ENCODE data around the gene SENP3.
"Not testable (repeated sequence)": the region's sequence is repeated elsewhere in the genome, so short reads cannot be mapped to it uniquely, and the experiment has no call there.

SENP3 gene

GRCh38 chr17:7589204-7589868 is 27.6 kb downstream of the SENP3 start:
- no peak overlapping the region for H3K4me3 ChIP-seq (ENCODE audit: low read length)
- DNase-seq (ENCODE audit: low read depth, low spot score), result no peak

GRCh38 chr17:7589891-7590691 is 28.4 kb downstream of the SENP3 start, which contains the start of gene SOX15:
SOX15 (minus strand) TSS chr17:7590094; CDS start chr17:7589676, 418 bp downstream.
- H3K4me3 ChIP-seq (ENCODE audit: low read length), result no peak within 1 kb of the TSS
- DNase-seq (ENCODE audit: low read depth, low spot score), result no peak

GRCh38 chr17:7590743-7591142 is 29.0 kb downstream of the SENP3 start:
- no peak overlapping the region for H3K4me3 ChIP-seq (ENCODE audit: low read length)
- DNase-seq (ENCODE audit: low read depth, low spot score), result no peak

GRCh38 chr17:7591596-7591995 is 29.9 kb downstream of the SENP3 start:
- H3K4me3 ChIP-seq (ENCODE audit: low read length), result no peak overlapping the region

GRCh38 chr17:7592422-7593021 is 30.8 kb downstream of the SENP3 start:
- DNase-seq (ENCODE audit: low read depth, low spot score), result no peak

More at GRCh38 chr17:7591596-7591995, 29.9 kb downstream of the SENP3 start:
- no peak for DNase-seq (ENCODE audit: low read depth, low spot score)

GRCh38 chr17:7593296-7593695 is 31.6 kb downstream of the SENP3 start:
- no peak overlapping the region for H3K4me3 ChIP-seq (ENCODE audit: low read length)
- no peak for DNase-seq (ENCODE audit: low read depth, low spot score)

More at GRCh38 chr17:7592422-7593021, 30.8 kb downstream of the SENP3 start:
- no peak overlapping the region for H3K4me3 ChIP-seq (ENCODE audit: low read length)

- DNase-seq (ENCODE audit: low read depth, low spot score); H3K4me3 ChIP-seq (ENCODE audit: low read length): not testable (repeated sequence)
Measured at GRCh38 chr17:7597561-7597960, 35.8 kb downstream of the SENP3 start.

GRCh38 chr17:7606280-7606679 is 44.6 kb downstream of the SENP3 start:
- DNase-seq (ENCODE audit: low read depth, low spot score), result no peak
- H3K4me3 ChIP-seq (ENCODE audit: low read length), result no peak overlapping the region

GRCh38 chr17:7610641-7611040 is 48.9 kb downstream of the SENP3 start:
- no peak overlapping the region for H3K4me3 ChIP-seq (ENCODE audit: low read length)
- no peak for DNase-seq (ENCODE audit: low read depth, low spot score)

GRCh38 chr17:7611635-7612293 is 50.0 kb downstream of the SENP3 start:
- H3K4me3 ChIP-seq (ENCODE audit: low read length), result no peak overlapping the region

GRCh38 chr17:7612294-7612640 is 50.5 kb downstream of the SENP3 start:
- no peak overlapping the region for H3K4me3 ChIP-seq (ENCODE audit: low read length)
- no peak for DNase-seq (ENCODE audit: low read depth, low spot score)

More at GRCh38 chr17:7611635-7612293, 50.0 kb downstream of the SENP3 start:
- no peak for DNase-seq (ENCODE audit: low read depth, low spot score)

- peak overlapping the region; percentile 90 for H3K4me3 ChIP-seq (ENCODE audit: low read length)
- no peak for DNase-seq (ENCODE audit: low read depth, low spot score)
Measured at GRCh38 chr17:7613769-7614424, 52.2 kb downstream of the SENP3 start.

- H3K4me3 ChIP-seq (ENCODE audit: low read length), result peak within 1 kb of the TSS; percentile 90
- peak; percentile 99 for DNase-seq (ENCODE audit: low read depth, low spot score)
Measured at GRCh38 chr17:7614425-7615264, 52.9 kb downstream of the SENP3 start, which contains the start of gene FXR2. FXR2 (minus strand) TSS chr17:7614897; CDS start chr17:7614532, 365 bp downstream.

- DNase-seq (ENCODE audit: low read depth, low spot score), result no peak
- peak overlapping the region; percentile 61 for H3K4me3 ChIP-seq (ENCODE audit: low read length)
Measured at GRCh38 chr17:7615265-7615747, 53.6 kb downstream of the SENP3 start.

- DNase-seq (ENCODE audit: low read depth, low spot score), result no peak
- H3K4me3 ChIP-seq (ENCODE audit: low read length), result no peak overlapping the region
Measured at GRCh38 chr17:7618608-7619007, 56.9 kb downstream of the SENP3 start.

GRCh38 chr17:7620835-7621234 is 59.1 kb downstream of the SENP3 start:
- no peak for DNase-seq (ENCODE audit: low read depth, low spot score)
- no peak overlapping the region for H3K4me3 ChIP-seq (ENCODE audit: low read length)

Data from Jurkat, Clone E6-1 (cell line).